ENCODE results near the gene CARD14.
"Not testable (repeated sequence)": the region's sequence is repeated elsewhere in the genome, so short reads cannot be mapped to it uniquely, and the experiment has no call there.

The CARD14 gene

DNA sequence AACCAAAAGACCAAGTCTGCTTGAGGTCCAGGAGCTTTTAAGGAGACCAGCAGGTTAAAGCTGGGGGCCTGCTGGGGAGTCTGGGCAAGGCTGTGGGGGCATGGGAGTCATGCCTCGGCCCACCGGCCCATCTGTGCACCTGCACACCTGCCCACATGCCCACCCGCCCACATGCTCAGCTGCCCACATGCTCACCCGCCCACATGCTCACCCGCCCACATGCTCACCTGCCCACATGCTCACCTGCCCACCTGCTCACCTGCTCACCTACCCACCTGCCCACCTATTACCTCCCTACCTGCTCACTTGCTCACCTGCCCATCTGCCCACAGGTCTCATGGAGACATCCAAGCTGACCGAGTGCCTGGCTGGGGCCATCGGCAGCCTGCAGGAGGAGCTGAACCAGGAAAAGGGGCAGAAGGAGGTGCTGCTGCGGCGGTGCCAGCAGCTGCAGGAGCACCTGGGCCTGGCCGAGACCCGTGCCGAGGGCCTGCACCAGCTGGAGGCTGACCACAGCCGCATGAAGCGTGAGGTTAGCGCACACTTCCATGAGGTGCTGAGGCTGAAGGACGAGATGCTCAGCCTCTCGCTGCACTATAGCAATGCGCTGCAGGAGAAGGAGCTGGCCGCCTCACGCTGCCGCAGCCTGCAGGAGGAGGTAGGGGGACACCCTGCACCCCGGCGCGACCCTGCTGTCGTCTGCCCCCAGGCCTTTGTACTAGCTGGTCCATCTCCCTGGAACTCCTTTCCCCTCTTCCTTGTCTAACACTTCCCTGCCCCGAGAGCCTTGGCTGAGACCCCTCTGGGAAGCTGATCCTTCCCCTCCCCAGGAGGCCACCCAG lies 14.0 kb downstream of the CARD14 start:
- DNase-seq (ENCODE audit: low read depth, low spot score): no peak

DNA sequence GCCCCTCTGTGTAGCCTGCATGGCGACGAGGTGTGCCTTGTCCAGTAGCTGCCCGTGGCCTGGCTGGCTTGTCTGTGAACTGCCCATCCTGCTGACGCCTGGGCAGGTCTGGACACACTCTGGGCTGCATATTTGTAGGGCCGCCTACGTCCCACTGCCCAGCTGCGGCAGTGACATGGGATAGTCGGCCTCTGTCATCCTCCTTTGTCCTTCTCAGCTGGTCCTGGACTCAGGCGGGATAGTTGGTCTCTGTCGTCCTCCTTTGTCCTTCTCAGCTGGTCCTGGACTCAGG lies 14.5 kb downstream of the CARD14 start:
- no peak for DNase-seq (ENCODE audit: low read depth, low spot score)

DNA sequence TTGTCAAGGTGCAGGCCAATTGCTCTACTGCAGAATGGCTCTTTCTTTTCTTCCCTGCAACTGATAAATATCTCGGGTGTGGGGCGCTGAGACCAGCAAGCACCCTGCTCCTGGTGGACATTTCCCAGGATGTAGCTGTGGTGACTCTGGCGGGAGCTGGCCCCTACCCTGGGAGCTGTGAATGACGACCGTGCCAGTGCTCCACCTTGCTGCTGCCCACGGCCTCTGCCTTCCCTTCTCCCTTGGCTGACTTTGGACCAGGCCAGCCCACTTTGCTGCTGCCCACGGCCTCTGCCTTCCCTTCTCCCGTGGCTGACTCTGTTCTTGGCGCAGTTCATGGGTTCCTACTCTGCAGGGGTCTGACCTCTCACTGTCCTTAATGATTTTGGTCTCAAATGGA lies 16.1 kb downstream of the CARD14 start:
- DNase-seq (ENCODE audit: low read depth, low spot score): no peak

DNA sequence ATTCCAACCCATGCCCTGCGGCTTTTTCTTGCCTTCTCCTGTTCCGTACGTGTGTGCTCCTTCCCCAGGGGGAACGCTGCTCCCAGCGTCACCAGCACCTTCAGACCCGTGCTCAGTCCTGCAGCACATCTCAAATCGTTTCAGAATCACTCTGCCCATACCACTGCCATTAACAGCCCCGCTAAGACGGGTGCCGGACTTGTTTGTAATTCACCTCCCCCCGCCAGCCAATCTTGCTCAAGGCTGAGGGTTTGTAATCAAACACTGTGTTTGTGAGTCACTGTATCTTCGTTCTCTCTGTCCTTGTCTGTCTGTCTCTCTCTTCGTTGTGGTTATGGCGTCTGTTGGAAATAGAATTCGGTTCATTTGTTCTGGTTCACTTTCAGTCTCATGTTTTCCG lies 17.3 kb downstream of the CARD14 start:
- no peak for DNase-seq (ENCODE audit: low read depth, low spot score)

DNA sequence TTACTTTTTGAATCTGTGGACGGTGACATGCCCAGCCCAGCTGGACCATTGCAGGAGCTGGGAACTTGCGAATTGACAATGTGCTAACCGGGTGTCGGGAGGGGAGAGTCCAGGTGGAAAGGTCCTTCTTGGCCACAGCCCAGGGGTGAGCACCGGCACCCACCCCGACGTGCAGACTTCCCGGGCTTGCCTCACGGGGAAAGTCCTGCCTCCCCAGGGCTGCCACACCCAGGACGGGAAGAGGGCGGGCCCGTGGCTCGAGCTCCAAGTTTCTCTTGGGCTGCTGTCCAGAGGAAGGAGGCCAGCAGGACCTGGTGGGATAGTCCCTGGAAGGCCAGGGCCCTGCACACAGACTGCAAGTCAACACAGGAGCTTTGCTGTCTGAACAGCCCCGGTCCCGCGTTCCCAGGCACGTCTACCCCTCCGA lies 17.7 kb downstream of the CARD14 start:
- DNase-seq (ENCODE audit: low read depth, low spot score): no peak

DNA sequence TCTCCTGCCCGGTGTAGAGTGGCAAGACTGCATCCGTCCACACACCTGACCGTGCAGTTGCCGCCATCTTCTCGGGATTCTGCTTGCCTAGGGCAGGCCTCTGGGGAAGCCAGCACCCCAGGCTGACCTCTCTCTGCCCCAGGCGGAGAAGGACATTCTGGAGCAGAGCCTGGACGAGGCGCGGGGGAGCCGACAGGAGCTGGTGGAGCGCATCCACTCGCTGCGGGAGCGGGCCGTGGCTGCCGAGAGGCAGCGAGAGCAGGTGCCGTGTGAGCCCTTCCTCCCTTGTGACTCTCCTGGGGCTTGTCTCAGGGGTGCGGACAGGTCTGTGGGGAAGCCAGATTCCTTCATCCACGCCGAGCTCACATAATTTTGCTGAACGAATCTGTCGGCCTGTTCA lies 19.8 kb downstream of the CARD14 start:
- DNase-seq (ENCODE audit: low read depth, low spot score): no peak

DNA sequence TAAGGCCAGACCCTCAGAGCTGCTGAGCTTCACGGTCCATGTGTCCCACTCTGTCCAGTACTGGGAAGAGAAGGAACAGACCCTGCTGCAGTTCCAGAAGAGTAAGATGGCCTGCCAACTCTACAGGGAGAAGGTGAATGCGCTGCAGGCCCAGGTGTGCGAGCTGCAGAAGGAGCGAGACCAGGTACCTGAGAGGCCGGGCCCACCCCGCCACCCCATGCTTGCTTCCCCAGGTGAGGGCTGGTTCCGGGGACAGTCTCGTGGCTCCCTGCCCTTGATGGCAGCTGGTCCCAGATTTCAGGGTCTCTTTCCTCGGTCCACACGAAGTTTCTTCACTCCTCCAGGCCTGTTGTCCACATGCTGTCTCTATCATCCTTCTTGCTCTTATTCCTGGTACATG lies 20.9 kb downstream of the CARD14 start:
- DNase-seq (ENCODE audit: low read depth, low spot score): no peak

DNA sequence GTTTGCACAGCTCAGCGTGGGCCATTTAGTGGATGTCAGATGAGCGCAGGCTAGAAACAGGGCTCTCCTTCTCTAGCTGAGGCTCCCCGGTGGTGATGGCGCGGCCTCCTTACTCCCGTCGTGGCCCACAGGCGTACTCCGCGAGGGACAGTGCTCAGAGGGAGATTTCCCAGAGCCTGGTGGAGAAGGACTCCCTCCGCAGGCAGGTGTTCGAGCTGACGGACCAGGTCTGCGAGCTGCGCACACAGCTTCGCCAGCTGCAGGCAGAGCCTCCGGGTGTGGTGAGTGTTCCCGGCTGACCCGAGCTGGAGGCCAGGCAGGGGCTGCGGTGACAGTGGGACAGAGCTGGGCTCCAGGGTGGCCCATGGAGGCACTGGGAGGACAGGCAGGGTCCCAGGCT lies 21.4 kb downstream of the CARD14 start:
- no peak for DNase-seq (ENCODE audit: low read depth, low spot score)

DNA sequence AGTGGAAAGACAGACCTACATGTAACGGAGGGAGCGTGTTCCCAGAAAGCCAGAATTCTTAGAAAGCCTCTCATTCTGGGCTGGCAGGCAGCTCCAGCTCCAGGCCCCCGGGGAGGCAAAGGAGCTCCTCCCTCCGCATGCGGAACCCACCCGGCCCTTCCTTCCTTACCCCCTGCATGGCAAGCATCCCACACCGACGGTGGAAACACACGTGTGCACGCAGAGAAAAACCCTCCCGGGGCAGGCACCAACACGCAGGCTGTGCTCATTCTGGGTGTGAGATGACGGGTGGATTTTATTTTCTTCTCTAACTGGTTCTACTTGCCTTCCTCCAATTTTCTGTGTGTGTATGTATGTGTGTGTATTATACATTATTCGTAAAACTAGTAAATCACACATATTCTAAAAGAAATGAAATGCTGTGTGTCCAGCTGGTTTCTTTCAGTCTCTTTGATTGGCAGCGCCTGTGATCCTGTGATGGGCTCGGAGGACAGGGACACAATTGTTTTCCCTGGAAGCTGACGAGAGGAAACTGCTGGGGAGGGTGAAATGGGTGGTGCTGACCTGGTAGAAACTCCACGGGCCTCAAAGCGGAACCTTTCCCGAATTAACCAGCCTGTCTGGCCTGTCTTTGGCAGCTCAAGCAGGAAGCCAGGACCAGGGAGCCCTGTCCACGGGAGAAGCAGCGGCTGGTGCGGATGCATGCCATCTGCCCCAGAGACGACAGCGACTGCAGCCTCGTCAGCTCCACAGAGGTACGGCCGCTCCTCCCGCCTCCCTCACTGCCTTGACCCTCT lies 22.2 kb downstream of the CARD14 start:
- DNase-seq (ENCODE audit: low read depth, low spot score): no peak

DNA sequence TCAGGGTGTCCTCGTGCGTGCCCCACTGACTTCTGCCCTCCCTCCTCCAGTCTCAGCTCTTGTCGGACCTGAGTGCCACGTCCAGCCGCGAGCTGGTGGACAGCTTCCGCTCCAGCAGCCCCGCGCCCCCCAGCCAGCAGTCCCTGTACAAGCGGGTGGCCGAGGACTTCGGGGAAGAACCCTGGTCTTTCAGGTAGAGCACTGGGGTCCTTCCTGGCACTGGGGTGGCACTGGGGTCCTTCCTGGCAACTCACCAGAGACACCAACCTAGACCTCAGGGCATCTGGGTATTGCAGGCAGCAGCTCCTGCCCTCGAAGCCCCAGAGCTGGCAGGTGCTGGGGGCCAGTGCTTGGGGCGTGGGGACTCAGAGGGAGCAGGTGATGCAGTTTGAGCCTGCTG lies 25.3 kb downstream of the CARD14 start:
- no peak for DNase-seq (ENCODE audit: low read depth, low spot score)

DNA sequence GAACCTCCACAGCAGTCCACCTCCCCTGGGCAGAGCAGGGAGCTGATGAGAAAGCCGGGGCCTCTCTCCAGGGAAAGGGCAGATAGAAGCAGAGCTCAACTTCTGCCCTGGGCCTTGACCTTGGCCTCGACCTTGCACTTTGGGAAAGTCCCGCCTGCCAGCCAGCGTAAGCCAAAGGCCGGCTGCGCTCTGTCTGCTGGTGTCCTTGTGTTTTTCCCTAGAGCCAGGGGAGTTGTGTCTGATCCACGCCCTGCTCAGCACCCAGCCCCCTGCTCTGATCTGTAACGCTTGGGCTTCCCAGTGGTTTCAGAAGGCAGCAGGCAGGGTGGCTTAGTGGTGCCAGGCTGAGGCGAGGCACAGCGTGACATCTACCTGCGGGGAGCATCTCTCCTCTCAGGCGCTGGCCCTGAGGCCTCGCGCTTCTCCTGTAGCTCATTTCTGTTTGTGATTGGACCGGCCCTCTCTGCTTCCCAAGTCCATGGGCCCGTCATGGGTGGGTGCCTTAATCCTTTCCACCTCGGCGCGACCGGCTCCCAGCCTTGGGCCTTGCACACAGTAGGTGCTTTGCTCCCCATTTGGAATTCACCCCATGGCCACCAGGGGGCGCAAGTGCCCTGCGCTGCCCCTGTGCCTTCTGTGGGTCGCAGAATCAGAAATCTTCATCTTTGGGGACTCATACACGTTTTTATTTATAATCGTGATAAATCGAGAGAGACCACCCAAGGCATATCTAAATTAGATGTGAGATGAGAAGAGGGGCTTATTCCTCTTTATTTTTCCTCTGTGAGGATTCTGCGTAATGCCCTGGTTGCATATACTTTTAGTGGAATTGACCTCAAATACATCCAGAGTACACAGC lies 26.1 kb downstream of the CARD14 start:
- no peak for DNase-seq (ENCODE audit: low read depth, low spot score)

DNA sequence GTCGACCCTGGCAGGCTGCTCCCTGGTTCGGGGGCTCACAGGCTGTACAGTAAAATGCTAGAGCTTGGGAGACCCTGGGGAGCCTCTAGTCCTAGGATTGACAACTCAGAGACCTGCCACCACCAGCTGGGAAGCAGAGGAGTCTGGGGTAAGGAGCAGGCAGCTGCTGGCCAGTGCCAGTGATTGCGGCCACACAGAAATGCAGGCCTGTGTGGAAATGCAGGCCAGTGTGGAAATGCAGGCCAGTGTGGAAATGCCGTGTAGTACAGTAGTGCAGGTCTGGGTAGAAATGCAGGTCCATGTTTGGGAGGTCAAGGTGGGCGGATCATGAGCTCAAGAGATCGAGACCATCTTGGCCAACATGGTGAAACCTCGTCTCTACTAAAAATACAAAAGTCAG lies 26.8 kb downstream of the CARD14 start:
- DNase-seq (ENCODE audit: low read depth, low spot score): no peak

DNA sequence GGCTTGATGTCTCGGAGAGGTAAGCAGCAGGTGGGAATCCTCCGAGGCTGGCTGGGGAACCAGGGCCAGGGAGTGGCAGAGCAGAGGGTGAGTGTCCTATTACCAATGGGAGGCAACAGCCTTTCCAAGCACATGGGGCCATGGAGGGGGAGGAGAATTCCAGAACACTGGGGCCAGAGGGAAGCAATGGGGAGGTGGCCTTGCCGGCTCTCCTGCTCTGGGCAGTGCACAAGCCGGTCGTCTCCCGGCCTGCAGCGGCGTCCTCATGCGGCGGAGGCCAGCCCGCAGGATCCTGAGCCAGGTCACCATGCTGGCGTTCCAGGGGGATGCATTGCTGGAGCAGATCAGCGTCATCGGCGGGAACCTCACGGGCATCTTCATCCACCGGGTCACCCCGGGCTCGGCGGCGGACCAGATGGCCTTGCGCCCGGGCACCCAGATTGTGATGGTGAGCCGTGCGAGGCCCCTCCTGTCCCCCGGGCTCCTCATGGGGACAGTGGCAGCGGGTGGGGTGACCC lies 28.4 kb downstream of the CARD14 start:
- no peak for DNase-seq (ENCODE audit: low read depth, low spot score)

DNA sequence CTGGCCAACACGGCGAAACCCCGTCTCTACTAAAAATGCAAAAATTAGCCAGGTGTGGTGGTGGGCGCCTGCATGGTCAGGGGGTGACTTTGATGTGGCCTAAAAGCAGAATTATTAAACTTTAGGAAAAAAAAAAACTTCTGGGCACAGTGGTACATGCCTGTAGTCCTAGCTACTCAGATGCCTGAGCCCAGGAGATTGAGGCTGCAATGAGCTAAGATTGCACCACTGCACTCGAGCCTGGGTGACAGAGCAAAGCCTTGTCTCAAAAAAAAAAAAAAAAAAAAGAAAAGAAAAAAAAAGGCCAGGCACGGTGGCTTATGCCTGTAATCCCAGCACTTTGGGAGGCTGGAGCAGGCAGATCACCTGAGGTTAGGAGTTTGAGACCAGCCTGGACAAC lies 29.5 kb downstream of the CARD14 start:
- not testable (repeated sequence) for DNase-seq (ENCODE audit: low read depth, low spot score)

DNA sequence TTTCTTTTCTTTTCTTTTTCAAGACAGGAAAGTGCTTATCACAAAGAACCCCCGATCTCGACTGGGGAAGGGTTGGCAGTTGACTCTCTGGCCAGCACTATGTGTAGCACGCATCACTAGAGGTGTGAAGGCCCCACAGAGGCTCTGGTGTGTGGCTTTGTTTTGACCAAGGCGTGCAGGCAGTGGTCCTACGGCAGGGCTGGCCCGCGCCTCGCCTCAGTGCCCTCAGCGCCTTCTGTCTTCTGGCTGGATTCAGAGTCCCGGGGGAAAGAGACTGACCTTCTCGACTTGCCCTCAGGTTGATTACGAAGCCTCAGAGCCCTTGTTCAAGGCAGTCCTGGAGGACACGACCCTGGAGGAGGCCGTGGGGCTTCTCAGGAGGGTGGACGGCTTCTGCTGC lies 31.6 kb downstream of the CARD14 start:
- DNase-seq (ENCODE audit: low read depth, low spot score): no peak

DNA sequence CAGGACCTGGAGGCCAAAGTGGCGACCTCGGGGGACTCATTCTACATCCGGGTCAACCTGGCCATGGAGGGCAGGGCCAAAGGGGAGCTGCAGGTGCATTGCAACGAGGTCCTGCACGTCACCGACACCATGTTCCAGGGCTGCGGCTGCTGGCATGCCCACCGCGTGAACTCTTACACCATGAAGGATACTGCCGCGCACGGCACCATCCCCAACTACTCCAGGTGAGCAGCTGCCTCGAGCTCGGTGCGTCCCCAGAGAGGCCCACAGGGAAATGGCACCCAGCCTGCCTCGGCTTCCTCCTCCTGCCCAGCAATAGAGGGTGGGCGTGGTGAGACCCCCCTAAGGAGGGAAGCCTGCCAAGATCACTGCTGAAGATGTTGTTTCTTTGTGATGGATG lies 32.4 kb downstream of the CARD14 start:
- no peak for DNase-seq (ENCODE audit: low read depth, low spot score)

DNA sequence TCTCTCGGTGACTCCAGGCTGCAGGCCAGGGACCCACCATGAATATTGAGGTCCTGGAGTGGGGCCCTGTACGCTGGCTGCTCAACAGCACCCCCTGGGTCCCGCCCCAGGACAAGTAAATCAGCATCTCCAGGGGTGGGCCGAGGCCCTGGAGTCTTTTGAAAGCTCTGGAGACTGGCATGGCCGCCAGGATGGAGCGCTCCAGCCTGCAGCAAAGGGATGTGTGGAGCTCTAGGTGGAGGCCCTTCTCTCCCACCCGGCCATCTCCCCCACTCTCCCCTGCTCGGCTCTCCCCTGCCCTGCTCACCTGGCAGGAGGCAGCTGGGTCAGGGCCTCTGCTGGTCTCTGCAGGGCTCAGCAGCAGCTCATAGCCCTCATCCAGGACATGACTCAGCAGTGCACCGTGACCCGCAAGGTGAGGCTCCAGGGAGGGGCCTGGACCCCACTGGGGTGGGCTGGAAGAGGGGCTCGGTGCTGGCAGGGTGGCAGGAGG lies 33.7 kb downstream of the CARD14 start:
- DNase-seq (ENCODE audit: low read depth, low spot score): no peak

DNA sequence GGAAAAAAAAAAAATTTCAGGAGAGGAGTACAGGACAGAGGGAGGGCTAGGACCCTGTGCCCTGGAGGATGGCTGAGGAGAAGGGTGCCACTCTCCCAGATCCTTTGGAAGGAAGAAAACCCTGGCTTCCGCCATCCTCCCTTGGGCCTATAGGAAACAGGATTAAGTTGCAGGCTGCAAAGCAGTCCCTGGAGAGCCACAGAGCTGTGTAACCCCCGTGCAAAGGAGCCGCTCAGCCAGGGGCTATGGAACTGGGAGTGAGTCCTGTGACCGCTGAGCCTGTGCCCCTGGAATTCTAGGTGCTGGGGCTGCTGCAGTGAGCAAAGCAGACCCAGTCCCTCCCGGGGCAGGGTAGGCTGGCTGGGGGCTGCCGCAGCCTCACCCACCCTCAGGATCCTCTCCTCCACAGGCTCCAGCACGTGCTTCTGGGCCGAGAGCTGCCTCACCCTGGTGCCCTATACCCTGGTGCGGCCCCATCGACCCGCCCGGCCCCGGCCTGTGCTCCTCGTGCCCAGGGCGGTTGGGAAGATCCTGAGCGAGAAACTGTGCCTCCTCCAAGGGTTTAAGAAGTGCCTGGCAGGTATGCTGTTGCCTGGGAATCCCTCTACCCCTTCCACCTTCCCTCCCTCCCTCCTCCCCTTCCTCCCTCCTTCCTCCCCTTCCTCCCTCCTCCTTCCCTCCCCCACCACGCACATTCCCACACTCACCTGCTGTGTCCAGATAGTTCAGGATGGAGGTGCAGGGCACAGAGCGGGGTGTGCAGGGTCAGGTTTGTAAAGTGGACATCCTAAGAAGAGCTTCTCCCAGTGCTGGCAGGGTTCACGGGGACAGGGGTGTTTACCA lies 35.0 kb downstream of the CARD14 start:
- no peak for DNase-seq (ENCODE audit: low read depth, low spot score)

DNA sequence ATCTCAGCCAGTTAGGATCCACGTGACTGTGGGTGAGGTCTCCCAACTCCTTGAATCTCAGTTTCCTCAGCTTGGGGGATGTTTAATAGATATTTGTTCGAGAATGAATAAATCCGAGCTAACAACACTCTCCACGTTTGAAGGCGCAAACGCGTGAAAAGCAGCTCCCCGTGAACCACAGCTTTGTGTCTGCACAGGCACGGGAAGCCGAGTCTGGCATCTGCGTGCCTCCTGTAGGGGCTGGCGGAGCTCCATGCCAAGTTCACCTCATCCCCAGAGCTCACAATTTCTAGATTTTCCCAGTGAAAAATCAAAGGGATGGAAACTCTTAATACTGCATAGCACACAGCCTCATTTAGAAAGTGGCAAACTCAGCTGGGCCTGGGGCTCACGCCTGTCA lies 36.0 kb downstream of the CARD14 start:
- DNase-seq (ENCODE audit: low read depth, low spot score): no peak

DNA sequence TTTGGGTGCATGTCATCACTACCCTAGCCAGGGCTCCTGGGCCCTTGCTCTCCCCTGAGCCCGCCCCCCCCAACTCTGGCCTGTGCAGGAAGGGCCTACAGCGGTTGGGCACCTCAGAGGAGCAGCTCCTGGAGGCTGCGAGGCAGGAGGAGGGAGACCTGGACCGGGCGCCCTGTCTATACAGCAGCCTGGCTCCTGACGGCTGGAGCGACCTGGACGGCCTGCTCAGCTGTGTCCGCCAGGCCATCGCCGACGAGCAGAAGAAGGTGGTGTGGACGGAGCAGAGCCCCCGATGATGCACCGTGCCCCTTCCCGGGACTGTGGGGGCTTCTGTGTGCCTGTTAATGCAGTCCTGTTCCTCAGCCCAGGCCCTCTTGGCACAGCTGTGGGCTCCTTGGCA lies 38.2 kb downstream of the CARD14 start:
- DNase-seq (ENCODE audit: low read depth, low spot score): no peak

DNA sequence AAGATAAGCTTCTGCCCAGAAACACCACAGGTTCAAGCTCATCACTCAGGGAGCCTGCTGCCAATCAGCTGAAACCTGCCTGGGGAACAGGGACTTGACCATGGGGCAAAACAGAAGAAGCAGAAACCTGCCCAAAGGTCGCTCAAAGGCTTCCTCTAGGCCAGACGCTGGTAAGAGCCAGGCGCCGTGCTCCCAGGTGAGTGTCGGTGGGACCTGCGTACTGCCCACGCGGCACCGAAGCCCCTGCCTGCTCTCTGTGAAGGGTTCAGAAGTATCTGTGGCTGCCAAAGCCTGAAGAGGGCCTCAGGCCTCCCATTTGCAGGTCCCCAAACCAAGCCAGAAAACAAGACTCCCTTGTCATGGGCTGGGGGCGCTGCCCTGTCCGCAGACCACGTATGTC lies 39.9 kb downstream of the CARD14 start:
- DNase-seq (ENCODE audit: low read depth, low spot score): no peak

All from brain pericyte (primary cell).